ENCODE measurements around the gene GRIA1.

- TF ChIP-seq CTCF (IDR thresholded peaks at IDR 0.05; ENCODE audit: low read length) (no peak), EZH2 (optimal IDR thresholded peaks at IDR 0.05; ENCODE audit: low read depth, low read length) (no peak), EZH2phosphoT487 (IDR thresholded peaks at IDR 0.05; ENCODE audit: low read length) (no peak)
Measured at GRCh38 chr5:153798830-153799229, 308.4 kb downstream of the GRIA1 start.

All from MM.1S (cell line).